Activated CD4-positive, alpha-beta memory T cell treated with anti-CD3 and anti-CD28 coated beads, Interleukin-2, amount 10 ng/mL, durations not matched to agents 7 days and 5 days (primary cell): ENCODE measurements around the gene TIMD4. TPM values are rescaled to one million over a fixed set of nuclear protein-coding genes. Genes with fewer than 3 reads are reported as not detected.

ENCODE experiments used
- CTCF ChIA-PET: fragments of 350-600 bp; sonication (Branson Sonifier 250); formaldehyde crosslinking; loops from one replicate; lab custom pipeline; 2021; ENCODE audit warnings: antibody characterized with exemption, inconsistent platforms; lab: Charles Lee
- POLR2A ChIA-PET: fragments of 350-600 bp; sonication (Branson Sonifier 250); formaldehyde crosslinking; loops from one replicate; lab custom pipeline; 2021; ENCODE audit warnings: antibody characterized with exemption; lab: Charles Lee
- DNase-seq: peaks from one replicate; pipeline ENCODE4 v3.0.0-alpha.2; 2020
- H3K27ac Mint-ChIP-seq: one replicate; pipeline ENCODE4 v1.8.0; 2021; ENCODE audit warnings: mild to moderate bottlenecking, mixed read lengths
- H3K27me3 Mint-ChIP-seq: one replicate; pipeline ENCODE4 v1.8.0; 2021; ENCODE audit warnings: mixed read lengths
- H3K36me3 Mint-ChIP-seq: one replicate; pipeline ENCODE4 v1.8.0; 2021; ENCODE audit warnings: low read depth, mixed read lengths
- H3K4me1 Mint-ChIP-seq: one replicate; pipeline ENCODE4 v1.8.0; 2021; ENCODE audit warnings: mixed read lengths
- H3K4me3 Mint-ChIP-seq: one replicate; pipeline ENCODE4 v1.8.0; 2021; ENCODE audit warnings: mild to moderate bottlenecking, mixed read lengths
- H3K9me3 Mint-ChIP-seq: one replicate; pipeline ENCODE4 v1.8.0; 2021; ENCODE audit warnings: mixed read lengths
- total RNA-seq, 2 experiments: library from RNA; stranded (reverse); gene quantifications; one replicate each; pipeline ENCODE4 v1.2.3, GENCODE V29; 2021

TIMD4 gene
- total RNA-seq, 2 experiments from 2014 or later, result 2.4 TPM

DNA sequence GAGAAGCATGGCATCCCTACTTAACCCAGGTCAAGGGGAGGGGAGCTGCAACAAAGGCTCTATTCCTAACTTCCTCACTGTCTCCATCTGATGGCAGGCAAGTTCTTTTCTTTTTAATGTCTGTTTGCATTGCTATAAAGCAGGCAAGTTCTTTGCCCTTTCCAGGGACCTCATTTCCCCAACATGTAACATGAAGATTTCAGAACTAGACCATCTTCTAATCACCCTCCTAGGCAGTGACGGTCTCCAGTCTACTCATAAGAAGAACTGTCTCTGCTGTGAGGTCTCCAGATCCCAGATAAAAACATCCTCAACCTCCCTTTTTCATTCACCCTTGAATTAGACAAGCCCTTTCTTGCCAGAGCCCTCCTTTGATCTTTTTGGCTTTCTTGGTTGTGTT lies 70.8 kb downstream of the TIMD4 start:
- Mint-ChIP-seq H3K9me3 (peaks cover 7% of the 10 kb centered on the region), H3K4me3 (no peak overlapping the region), H3K27me3 (peaks cover 2% of the 10 kb centered on the region), H3K27ac (peak overlapping the region; percentile 19), H3K36me3 (peaks cover 13% of the 10 kb centered on the region), H3K4me1 (peaks cover 30% of the 10 kb centered on the region)
- ChIA-PET CTCF (interaction anchor here (0.8 to 1.3 kb wide), 3 partner anchors 50 to 240 kb away, joined by 3 to 4 read pairs (median 3); no protein-coding TSS in a partner anchor), POLR2A (no interaction called here)
- no peak for DNase-seq

DNA sequence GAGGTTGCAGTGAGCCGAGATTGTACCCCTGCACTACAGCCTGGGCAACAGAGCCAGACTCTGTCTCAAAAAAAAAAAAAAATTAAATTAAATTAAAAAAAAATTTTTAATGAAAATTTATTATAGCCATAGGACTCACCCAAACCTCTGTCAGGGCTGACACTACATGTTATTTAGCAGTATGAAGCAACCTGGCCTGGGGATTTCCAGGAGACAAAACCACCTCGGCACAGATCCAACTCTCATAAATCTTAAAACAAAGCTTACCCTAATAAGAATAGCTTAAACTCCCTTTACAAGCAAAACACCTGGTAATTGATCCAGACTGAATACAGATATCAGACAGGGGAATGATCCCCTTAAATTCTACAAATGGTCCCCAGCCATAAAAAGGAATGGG lies 74.5 kb downstream of the TIMD4 start:
- POLR2A ChIA-PET, result no interaction called here
- H3K27ac Mint-ChIP-seq, result no peak overlapping the region
- H3K9me3 Mint-ChIP-seq, result peaks cover 1% of the 10 kb centered on the region
- H3K36me3 Mint-ChIP-seq, result peaks cover 7% of the 10 kb centered on the region
- DNase-seq, result no peak
- H3K27me3 Mint-ChIP-seq, result peaks cover 21% of the 10 kb centered on the region
- peaks cover 20% of the 10 kb centered on the region for H3K4me1 Mint-ChIP-seq
- no peak overlapping the region for H3K4me3 Mint-ChIP-seq
- CTCF ChIA-PET, result interaction anchor here (0.7 kb wide), 1 partner anchor 22 kb away, joined by 4 read pairs; no protein-coding TSS in a partner anchor

DNA sequence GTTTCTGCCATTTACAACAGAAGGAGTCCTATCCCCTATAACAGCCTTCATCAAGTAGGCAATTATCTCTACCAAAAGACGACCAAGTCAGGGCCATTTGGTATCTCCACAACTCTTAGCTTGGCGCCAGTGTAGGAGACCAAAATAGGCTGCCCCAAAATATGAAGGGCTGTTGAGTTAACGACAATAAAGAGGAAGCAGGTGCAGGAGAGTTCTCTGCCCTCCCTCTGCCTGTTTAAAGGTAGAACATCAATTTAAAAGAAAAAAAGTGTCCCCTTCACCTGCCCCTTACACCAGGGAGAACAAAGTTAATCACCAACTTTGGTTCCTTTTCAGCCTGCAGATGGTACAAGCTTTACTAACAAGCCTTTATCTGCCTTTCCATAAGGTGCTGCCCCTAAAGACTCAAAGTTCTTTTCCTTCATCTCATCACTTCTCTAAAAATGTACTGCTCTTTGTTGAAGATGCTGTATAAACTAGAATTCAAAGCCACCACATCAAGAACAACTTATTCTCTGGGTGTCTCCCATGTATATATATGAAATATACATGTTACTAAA lies 79.6 kb downstream of the TIMD4 start:
- peaks cover 37% of the 10 kb centered on the region for H3K27me3 Mint-ChIP-seq
- no peak overlapping the region for H3K4me3 Mint-ChIP-seq
- POLR2A ChIA-PET, result no interaction called here
- CTCF ChIA-PET, result no interaction called here
- no peaks in the 10 kb centered on the region for H3K36me3 Mint-ChIP-seq
- H3K9me3 Mint-ChIP-seq, result no peaks in the 10 kb centered on the region
- no peak overlapping the region for H3K27ac Mint-ChIP-seq
- DNase-seq, result no peak
- no peaks in the 10 kb centered on the region for H3K4me1 Mint-ChIP-seq

DNA sequence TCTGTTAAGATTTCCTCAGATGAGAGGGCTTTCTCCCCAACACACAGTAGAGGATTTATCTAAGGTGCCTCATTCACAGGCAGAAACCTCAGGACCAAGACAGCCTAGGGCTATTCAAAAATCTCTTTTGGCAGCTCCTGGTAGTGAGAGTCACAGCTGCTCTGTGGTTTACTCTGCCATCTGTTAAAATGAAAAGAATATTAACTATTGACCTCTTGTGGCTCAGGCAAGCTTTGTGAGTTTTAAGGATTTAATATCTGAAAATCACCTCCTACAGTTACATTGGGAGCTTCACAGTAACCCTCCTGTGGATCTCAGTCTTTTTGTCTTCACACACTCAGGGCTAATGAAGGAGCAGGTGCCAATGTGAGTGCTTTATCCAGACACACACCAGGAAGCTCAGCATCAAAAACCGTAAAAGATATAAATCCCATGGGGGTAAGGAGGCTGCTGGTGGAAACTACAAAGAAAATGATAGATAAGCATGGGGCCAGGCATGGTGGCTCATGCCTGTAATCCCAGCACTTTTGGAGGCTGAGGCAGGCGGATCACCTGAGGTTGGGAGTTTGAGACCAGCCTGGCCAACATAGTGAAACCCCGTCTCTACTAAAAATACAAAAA lies 83.3 kb downstream of the TIMD4 start:
- Mint-ChIP-seq H3K9me3 (no peaks in the 10 kb centered on the region), H3K4me3 (no peak overlapping the region), H3K36me3 (no peaks in the 10 kb centered on the region), H3K27ac (no peak overlapping the region), H3K4me1 (no peaks in the 10 kb centered on the region), H3K27me3 (peaks cover 29% of the 10 kb centered on the region)
- DNase-seq, result no peak
- ChIA-PET POLR2A (no interaction called here), CTCF (no interaction called here)

DNA sequence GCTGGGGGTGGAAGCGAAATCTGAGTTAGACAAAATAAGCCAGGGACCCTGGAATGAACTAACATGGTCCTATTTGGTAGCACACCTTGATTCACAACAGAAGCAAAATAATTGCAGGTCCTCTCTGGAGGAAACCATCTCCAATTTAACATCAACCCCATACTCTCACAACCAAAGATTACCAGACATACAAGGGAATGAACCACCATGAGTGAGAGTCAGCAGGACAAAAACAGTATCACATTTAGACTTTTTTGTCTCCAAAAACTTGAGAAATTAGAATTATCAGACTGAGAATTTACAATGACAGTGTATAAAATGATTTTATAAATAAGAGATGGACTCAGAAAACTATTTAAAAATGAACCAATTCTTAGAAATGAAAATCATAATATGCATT lies 91.8 kb downstream of the TIMD4 start:
- POLR2A ChIA-PET, result no interaction called here
- H3K4me3 Mint-ChIP-seq, result no peak overlapping the region
- H3K27me3 Mint-ChIP-seq, result peaks cover 12% of the 10 kb centered on the region
- no peak overlapping the region for H3K27ac Mint-ChIP-seq
- H3K9me3 Mint-ChIP-seq, result peaks cover 18% of the 10 kb centered on the region
- peaks cover 13% of the 10 kb centered on the region for H3K36me3 Mint-ChIP-seq
- CTCF ChIA-PET, result no interaction called here
- no peak for DNase-seq
- H3K4me1 Mint-ChIP-seq, result peaks cover 10% of the 10 kb centered on the region

DNA sequence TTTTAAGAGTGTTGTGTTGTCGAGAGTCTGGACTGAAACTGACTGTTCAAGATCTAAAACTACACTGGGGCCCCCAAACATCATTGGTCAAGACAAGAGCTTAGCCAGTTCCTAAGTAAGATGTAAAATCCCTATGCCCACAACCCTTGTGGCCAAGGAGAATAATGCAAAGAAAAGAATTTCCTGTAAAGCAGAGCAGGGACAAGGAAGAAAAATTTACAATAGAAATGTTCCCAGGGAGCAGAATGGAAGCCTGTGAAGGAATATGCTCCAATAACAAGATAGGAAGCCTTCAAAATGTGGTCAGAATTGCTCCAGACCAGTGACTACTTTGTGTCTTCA lies 92.6 kb downstream of the TIMD4 start:
- Mint-ChIP-seq H3K36me3 (peaks cover 13% of the 10 kb centered on the region), H3K4me1 (peaks cover 10% of the 10 kb centered on the region), H3K27ac (no peak overlapping the region), H3K27me3 (peaks cover 11% of the 10 kb centered on the region), H3K9me3 (peaks cover 18% of the 10 kb centered on the region), H3K4me3 (no peak overlapping the region)
- ChIA-PET CTCF (interaction anchor here (1.1 kb wide), 1 partner anchor 11 kb away, joined by 4 read pairs; no protein-coding TSS in a partner anchor), POLR2A (interaction anchor here (0.6 kb wide), 1 partner anchor 33 kb away, joined by 3 read pairs; no protein-coding TSS in a partner anchor)
- no peak for DNase-seq

Other genes with a start within 250 kb of the TIMD4 start
- gene PPP1R2B, start 112.9 kb downstream of the TIMD4 start, total RNA-seq, result not detected
- gene HAVCR1, start 95.9 kb upstream of the TIMD4 start, total RNA-seq, result 1 to 10 TPM; 3.6 to 3.7 TPM
- gene HAVCR2, start 145.8 kb upstream of the TIMD4 start, total RNA-seq, result 10 to 100 TPM; 62.4 to 66.9 TPM
- 10 to 100 TPM; 16.8 to 17.7 TPM for gene MED7, start 179.6 kb upstream of the TIMD4 start, total RNA-seq
- under 1 TPM in 1 of 2 experiments, not detected in 1; 0.13 TPM for gene GARIN3, start 203.0 kb upstream of the TIMD4 start, total RNA-seq
- gene ITK, start 217.6 kb upstream of the TIMD4 start, total RNA-seq, result 100 to 1,000 TPM; 247 to 249 TPM